Left renal cortex interstitium (tissue), 4 donors: Measurements from ENCODE around the gene BCL2. TPM values are rescaled to one million over a fixed set of nuclear protein-coding genes. Genes with fewer than 3 reads are reported as not detected.
A peak's percentile ranks its signal among the peaks of the same experiment; 100 is the strongest.
"Not testable (repeated sequence)": the region's sequence is repeated elsewhere in the genome, so short reads cannot be mapped to it uniquely, and the experiment has no call there.

Source experiments
- DNase-seq, 4 donors: peaks; one replicate each; pipeline ENCODE4 v3.0.0-alpha.2; 2013; ENCODE audit warnings: low read depth in 4 of 4, low spot score in 2 of 4, missing footprints in 1 of 4
- polyA plus RNA-seq, 4 donors: library from polyadenylated mRNA; unstranded; fragments of 120-200 nt; gene quantifications; one replicate each; pipeline ENCODE4 v1.2.1, GENCODE V29; 2013; ENCODE audit not compliant: insufficient read length in 4 of 4

The BCL2 gene
- polyA plus RNA-seq = 10 to 100 TPM; 22.1 to 27.1 (median 23.5) TPM

GRCh38 chr18:63319383-63320122 is at the start of gene BCL2:
Gene BCL2 (minus strand): TSS chr18:63319769.
- DNase-seq = peak in 1 of 4 donors; percentile 46

- DNase-seq = no peak
Measured at GRCh38 chr18:63368611-63369010, 49.0 kb upstream of the BCL2 start.

GRCh38 chr18:63367053-63367953 is 47.7 kb upstream of the BCL2 start, which contains the start of gene KDSR:
Gene KDSR (minus strand): TSS chr18:63367206. CDS start chr18:63367118, 88 bp downstream.
- peak; percentile 94 to 97 (median 96) for DNase-seq

- peak in 1 of 4 donors; percentile 16 for DNase-seq
Measured at GRCh38 chr18:63366213-63367052, 46.9 kb upstream of the BCL2 start.

GRCh38 chr18:63365876-63366212 is 46.3 kb upstream of the BCL2 start:
- DNase-seq = peak in 1 of 4 donors; percentile 11

GRCh38 chr18:63363951-63364350 is 44.4 kb upstream of the BCL2 start:
- no peak for DNase-seq

- not testable (repeated sequence) for DNase-seq
Measured at GRCh38 chr18:63363420-63363819, 43.9 kb upstream of the BCL2 start.

- DNase-seq = no peak
Measured at GRCh38 chr18:63356272-63356896, 36.8 kb upstream of the BCL2 start.

- DNase-seq = no peak
Measured at GRCh38 chr18:63350230-63350629, 30.7 kb upstream of the BCL2 start.

GRCh38 chr18:63348508-63349136 is 29.1 kb upstream of the BCL2 start:
- no peak for DNase-seq

GRCh38 chr18:63346480-63347183 is 27.1 kb upstream of the BCL2 start:
- DNase-seq = no peak

- DNase-seq = no peak
Measured at GRCh38 chr18:63346031-63346430, 26.5 kb upstream of the BCL2 start.

GRCh38 chr18:63344918-63345317 is 25.3 kb upstream of the BCL2 start:
- no peak for DNase-seq

- no peak for DNase-seq
Measured at GRCh38 chr18:63344263-63344662, 24.7 kb upstream of the BCL2 start.

- DNase-seq = no peak
Measured at GRCh38 chr18:63342206-63342605, 22.6 kb upstream of the BCL2 start.

GRCh38 chr18:63339920-63340484 is 20.4 kb upstream of the BCL2 start:
- no peak for DNase-seq

GRCh38 chr18:63336366-63337099 is 17.0 kb upstream of the BCL2 start:
- no peak for DNase-seq

- DNase-seq = no peak
Measured at GRCh38 chr18:63331105-63331504, 11.5 kb upstream of the BCL2 start.
